Peyer's patch (tissue), 4 donors: ENCODE measurements around the gene COL6A2.

Experiments used
- CTCF ChIP-seq, 6 experiments: fragments of 450-650 bp in 4 of 6; fragments of 200-600 bp in 2 of 6; sonication (generic) in 1 of 6; IDR thresholded peaks; one replicate each; pipeline ENCODE4 v1.5.1; 2017 to 2019; ENCODE audit warnings: antibody characterized with exemption in 6 of 6, mild to moderate bottlenecking in 3 of 6, moderate library complexity in 1 of 6
- POLR2A ChIP-seq, 2 donors: fragments of 450-650 bp; IDR thresholded peaks; one replicate each; pipeline ENCODE4 v1.5.1; 2017; ENCODE audit warnings: antibody characterized with exemption in 2 of 2, mild to moderate bottlenecking in 2 of 2, moderate library complexity in 2 of 2

- no peak for TF ChIP-seq CTCF (IDR thresholded peaks at IDR 0.05)
- TF ChIP-seq POLR2A (IDR thresholded peaks at IDR 0.05) = no peak
Observed at GRCh38 chr21:46122237-46122671, 24.3 kb downstream of the COL6A2 start.
